Smooth muscle cell (in vitro differentiated cells): ENCODE measurements around the gene SCAF1. TPM values are rescaled to one million over a fixed set of nuclear protein-coding genes. Genes with fewer than 3 reads are reported as not detected.
A peak's percentile ranks its signal among the peaks of the same experiment; 100 is the strongest.

Experiments used
- DNase-seq: peaks from one replicate; lab custom pipeline; 2025; ENCODE audit not compliant: unreplicated experiment; lab: John Stamatoyannopoulos, UW
- H2AFZ ChIP-seq: fragments of 200-600 bp; sonication (generic); 2 replicates; pipeline ENCODE4 v1.6.0; 2016; ENCODE audit warnings: antibody characterized with exemption, low read depth, mild to moderate bottlenecking
- H3F3A ChIP-seq: fragments of 200-600 bp; sonication (generic); 2 replicates; pipeline ENCODE4 v1.6.0; 2017; ENCODE audit warnings: antibody characterized with exemption, low read depth
- H3K27ac ChIP-seq: fragments of 200-600 bp; sonication (generic); 2 replicates; pipeline ENCODE4 v1.5.1; 2016; ENCODE audit warnings: low read depth, mild to moderate bottlenecking
- H3K27me3 ChIP-seq: fragments of 200-600 bp; sonication (generic); 2 replicates; pipeline ENCODE4 v1.6.1; 2016; ENCODE audit warnings: low read depth, mild to moderate bottlenecking
- H3K36me3 ChIP-seq: fragments of 200-600 bp; sonication (generic); 2 replicates; pipeline ENCODE4 v1.5.1; 2016; ENCODE audit warnings: low read depth
- H3K4me1 ChIP-seq: fragments of 200-600 bp; sonication (generic); 2 replicates; pipeline ENCODE4 v1.5.1; 2016; ENCODE audit warnings: low read depth
- H3K4me2 ChIP-seq: fragments of 200-600 bp; sonication (generic); 2 replicates; pipeline ENCODE4 v1.6.0; 2016; ENCODE audit warnings: mild to moderate bottlenecking
- H3K4me3 ChIP-seq: fragments of 200-600 bp; sonication (generic); 2 replicates; pipeline ENCODE4 v1.5.1; 2016; ENCODE audit warnings: mild to moderate bottlenecking
- H3K79me2 ChIP-seq: fragments of 200-600 bp; sonication (generic); 2 replicates; pipeline ENCODE4 v1.6.0; 2016; ENCODE audit warnings: low read depth, mild to moderate bottlenecking
- H3K9ac ChIP-seq: fragments of 200-600 bp; sonication (generic); 2 replicates; pipeline ENCODE4 v1.6.0; 2016; ENCODE audit warnings: low read depth
- H3K9me3 ChIP-seq: fragments of 200-600 bp; sonication (generic); replicated peaks from 2 replicates; pipeline ENCODE4 v1.5.1; 2016; ENCODE audit warnings: low read depth
- H4K20me1 ChIP-seq: fragments of 200-600 bp; sonication (generic); 2 replicates; pipeline ENCODE4 v1.6.0; 2016; ENCODE audit warnings: low read depth
- WGBS: methylation state at CpG from one replicate; pipeline ENCODE4 v1.1.7; 2016; ENCODE audit warnings: low lambda C conversion rate; 5-methylcytosine and 5-hydroxymethylcytosine counted together
- polyA plus RNA-seq: library from polyadenylated mRNA; unstranded; fragments of >200 nt; fragmentation: Nextera tagmentation; extraction: Ambion mirVana; gene quantifications from 2 replicates; pipeline ENCODE4 v1.2.1, GENCODE V29; 2016
- total RNA-seq: library from RNA; depleted of rRNA; stranded (reverse); fragments of >200 nt; gene quantifications from 2 replicates; pipeline ENCODE4 v1.2.3, GENCODE V29; 2014
- TF ChIP-seq, protein P1 (sequence below): fragments of 200-600 bp; sonication (generic); IDR thresholded peaks from 2 replicates; pipeline ENCODE4 v1.5.1; 2017; ENCODE audit warnings: borderline replicate concordance, mild to moderate bottlenecking, antibody characterized with exemption; ENCODE audit not compliant: insufficient read depth, poor library complexity, severe bottlenecking

SCAF1 gene
- total and polyA plus RNA-seq, 2 experiments from 2014 or later = 7.9 to 12.1 TPM

- Histone ChIP-seq H3K9me3 (no peaks in the 10 kb centered on the region), H3K4me3 (no peak overlapping the region), H3K27ac (no peak overlapping the region), H3K79me2 (peaks cover 91% of the 10 kb centered on the region), H3F3A (no peaks in the 10 kb centered on the region), H3K4me1 (no peaks in the 10 kb centered on the region), H3K36me3 (peaks cover 8% of the 10 kb centered on the region), H4K20me1 (peaks cover 86% of the 10 kb centered on the region), H3K27me3 (no peaks in the 10 kb centered on the region), H2AFZ (no peak overlapping the region), H3K4me2 (no peak overlapping the region), H3K9ac (no peak overlapping the region)
- TF ChIP-seq, protein P1, sequence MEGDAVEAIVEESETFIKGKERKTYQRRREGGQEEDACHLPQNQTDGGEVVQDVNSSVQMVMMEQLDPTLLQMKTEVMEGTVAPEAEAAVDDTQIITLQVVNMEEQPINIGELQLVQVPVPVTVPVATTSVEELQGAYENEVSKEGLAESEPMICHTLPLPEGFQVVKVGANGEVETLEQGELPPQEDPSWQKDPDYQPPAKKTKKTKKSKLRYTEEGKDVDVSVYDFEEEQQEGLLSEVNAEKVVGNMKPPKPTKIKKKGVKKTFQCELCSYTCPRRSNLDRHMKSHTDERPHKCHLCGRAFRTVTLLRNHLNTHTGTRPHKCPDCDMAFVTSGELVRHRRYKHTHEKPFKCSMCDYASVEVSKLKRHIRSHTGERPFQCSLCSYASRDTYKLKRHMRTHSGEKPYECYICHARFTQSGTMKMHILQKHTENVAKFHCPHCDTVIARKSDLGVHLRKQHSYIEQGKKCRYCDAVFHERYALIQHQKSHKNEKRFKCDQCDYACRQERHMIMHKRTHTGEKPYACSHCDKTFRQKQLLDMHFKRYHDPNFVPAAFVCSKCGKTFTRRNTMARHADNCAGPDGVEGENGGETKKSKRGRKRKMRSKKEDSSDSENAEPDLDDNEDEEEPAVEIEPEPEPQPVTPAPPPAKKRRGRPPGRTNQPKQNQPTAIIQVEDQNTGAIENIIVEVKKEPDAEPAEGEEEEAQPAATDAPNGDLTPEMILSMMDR = no peak
- 95% methylated on average over 7 of the region's 7 CpGs for WGBS
- no peak for DNase-seq
These were observed 36.4 kb upstream of the SCAF1 start for GRCh38 chr19:49605605-49606004.

GRCh38 chr19:49609499-49610092 is 32.4 kb upstream of the SCAF1 start:
- Histone ChIP-seq H3K9ac (no peak overlapping the region), H3F3A (no peaks in the 10 kb centered on the region), H3K36me3 (no peaks in the 10 kb centered on the region), H3K4me3 (no peak overlapping the region), H3K4me2 (no peak overlapping the region), H4K20me1 (peaks cover 93% of the 10 kb centered on the region), H2AFZ (no peak overlapping the region), H3K27ac (no peak overlapping the region), H3K79me2 (peaks cover 88% of the 10 kb centered on the region), H3K4me1 (no peaks in the 10 kb centered on the region), H3K9me3 (no peaks in the 10 kb centered on the region), H3K27me3 (no peaks in the 10 kb centered on the region)
- DNase-seq = no peak
- WGBS = 98% methylated on average over 12 of the region's 12 CpGs
- TF ChIP-seq, protein P1 = no peak

DNA sequence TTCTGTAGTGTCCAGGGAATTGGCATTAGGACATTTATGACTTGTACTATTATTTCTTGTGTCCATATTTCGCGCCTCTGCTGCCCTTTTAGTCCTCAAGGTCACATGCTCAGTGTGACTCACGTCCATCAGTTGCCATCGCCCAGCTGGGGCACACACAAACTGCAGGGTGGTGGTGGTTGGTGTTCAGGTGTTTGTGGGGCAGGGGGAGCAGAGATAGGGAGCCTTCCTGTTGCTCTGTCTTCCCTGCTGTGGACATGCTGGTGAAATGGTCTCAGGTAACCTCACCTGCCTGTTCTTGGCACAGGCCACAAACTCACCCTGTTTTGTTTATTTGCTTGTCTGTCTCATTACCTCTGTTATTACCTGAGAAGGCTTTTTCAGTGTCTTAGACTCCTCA is 28.6 kb upstream of the SCAF1 start:
- Histone ChIP-seq H3K27ac (peak overlapping the region; percentile 94), H3K79me2 (peaks cover 50% of the 10 kb centered on the region), H3K27me3 (no peaks in the 10 kb centered on the region), H4K20me1 (peaks cover 66% of the 10 kb centered on the region), H2AFZ (no peak overlapping the region), H3K36me3 (no peaks in the 10 kb centered on the region), H3K9me3 (no peaks in the 10 kb centered on the region), H3K9ac (peak overlapping the region; percentile 54), H3K4me2 (peak overlapping the region; percentile 51), H3K4me1 (no peaks in the 10 kb centered on the region), H3F3A (no peaks in the 10 kb centered on the region), H3K4me3 (no peak overlapping the region)
- 80% methylated on average over 4 of the region's 4 CpGs for WGBS
- DNase-seq = no peak
- TF ChIP-seq, protein P1 = no peak
